ENCODE measurements around the gene KIT.

The KIT gene

GRCh38 chr4:54773022-54773421, 115.3 kb downstream of the KIT start:
- no peak for TF ChIP-seq CTCF (IDR thresholded peaks at IDR 0.05; ENCODE audit: low read depth, low read length)

GRCh38 chr4:54779036-54779435, 121.3 kb downstream of the KIT start:
- no peak overlapping the region for H3K27ac ChIP-seq
- no peaks in the 10 kb centered on the region for H3K9me3 ChIP-seq (ENCODE audit: severe bottlenecking)
- no peak for DNase-seq
- H3K27me3 ChIP-seq (ENCODE audit: insufficient read depth, low read depth, severe bottlenecking) = peaks cover 15% of the 10 kb centered on the region
- no peak overlapping the region for H3K4me3 ChIP-seq (ENCODE audit: low read depth, low read length)
- no peaks in the 10 kb centered on the region for H3K36me3 ChIP-seq
- TF ChIP-seq CTCF (IDR thresholded peaks at IDR 0.05; ENCODE audit: low read depth, low read length) = no peak

More at GRCh38 chr4:54773022-54773421, 115.3 kb downstream of the KIT start:
- Histone ChIP-seq H3K9me3 (ENCODE audit: severe bottlenecking) (no peaks in the 10 kb centered on the region), H3K27me3 (ENCODE audit: insufficient read depth, low read depth, severe bottlenecking) (peaks cover 19% of the 10 kb centered on the region), H3K4me3 (ENCODE audit: low read depth, low read length) (no peak overlapping the region), H3K27ac (no peak overlapping the region), H3K36me3 (no peaks in the 10 kb centered on the region)
- no peak for DNase-seq

GRCh38 chr4:54779476-54780148, 121.9 kb downstream of the KIT start:
- no peak for TF ChIP-seq CTCF (IDR thresholded peaks at IDR 0.05; ENCODE audit: low read depth, low read length)
- DNase-seq = no peak
- Histone ChIP-seq H3K27me3 (ENCODE audit: insufficient read depth, low read depth, severe bottlenecking) (peaks cover 15% of the 10 kb centered on the region), H3K4me3 (ENCODE audit: low read depth, low read length) (no peak overlapping the region), H3K36me3 (no peaks in the 10 kb centered on the region), H3K27ac (no peak overlapping the region), H3K9me3 (ENCODE audit: severe bottlenecking) (no peaks in the 10 kb centered on the region)

- Histone ChIP-seq H3K9me3 (ENCODE audit: severe bottlenecking) (no peaks in the 10 kb centered on the region), H3K36me3 (no peaks in the 10 kb centered on the region), H3K27ac (no peak overlapping the region), H3K27me3 (ENCODE audit: insufficient read depth, low read depth, severe bottlenecking) (peaks cover 15% of the 10 kb centered on the region), H3K4me3 (ENCODE audit: low read depth, low read length) (no peak overlapping the region)
- DNase-seq = no peak
- TF ChIP-seq CTCF (IDR thresholded peaks at IDR 0.05; ENCODE audit: low read depth, low read length) = no peak
Observed at GRCh38 chr4:54780149-54780495, 122.4 kb downstream of the KIT start.

GRCh38 chr4:54781756-54782155, 124.0 kb downstream of the KIT start:
- no peak overlapping the region for H3K27ac ChIP-seq
- DNase-seq = no peak

More at GRCh38 chr4:54781756-54782155, 124.0 kb downstream of the KIT start:
- TF ChIP-seq CTCF (IDR thresholded peaks at IDR 0.05; ENCODE audit: low read depth, low read length) = no peak
- Histone ChIP-seq H3K4me3 (ENCODE audit: low read depth, low read length) (no peak overlapping the region), H3K27me3 (ENCODE audit: insufficient read depth, low read depth, severe bottlenecking) (peaks cover 19% of the 10 kb centered on the region), H3K9me3 (ENCODE audit: severe bottlenecking) (no peaks in the 10 kb centered on the region), H3K36me3 (no peaks in the 10 kb centered on the region)

Measured in WERI-Rb-1 (cell line).